GM18526 (cell line): ENCODE measurements around the gene LZTS2.

Source experiments
- POLR2A ChIP-seq: IDR thresholded peaks from 3 replicates; pipeline ENCODE4 v1.6.1; 2011; ENCODE audit not compliant: insufficient read length; ENCODE audit errors: extremely low read depth

Gene LZTS2

GRCh38 chr10:101014230-101014884 is 14.7 kb downstream of the LZTS2 start:
- no peak for TF ChIP-seq POLR2A

GRCh38 chr10:101014966-101015581 is 15.5 kb downstream of the LZTS2 start:
- no peak for TF ChIP-seq POLR2A

- no peak for TF ChIP-seq POLR2A
These were observed 16.0 kb downstream of the LZTS2 start for GRCh38 chr10:101015582-101015973.

- TF ChIP-seq POLR2A = no peak
These were observed 17.2 kb downstream of the LZTS2 start for GRCh38 chr10:101016814-101017213.

- no peak for TF ChIP-seq POLR2A
These were observed 18.6 kb downstream of the LZTS2 start for GRCh38 chr10:101018118-101018599.

- TF ChIP-seq POLR2A = no peak
These were observed 19.2 kb downstream of the LZTS2 start for GRCh38 chr10:101018600-101019439.

- no peak for TF ChIP-seq POLR2A
These were observed 19.8 kb downstream of the LZTS2 start for GRCh38 chr10:101019440-101019703.

- TF ChIP-seq POLR2A = no peak
These were observed 20.9 kb downstream of the LZTS2 start for GRCh38 chr10:101020427-101021075.

- TF ChIP-seq POLR2A = no peak
These were observed 21.6 kb downstream of the LZTS2 start for GRCh38 chr10:101021239-101021638.

- TF ChIP-seq POLR2A = no peak
These were observed 22.2 kb downstream of the LZTS2 start for GRCh38 chr10:101021692-101022251.

GRCh38 chr10:101022967-101023705 is 23.5 kb downstream of the LZTS2 start:
- TF ChIP-seq POLR2A = no peak

- no peak for TF ChIP-seq POLR2A
These were observed 27.6 kb downstream of the LZTS2 start for GRCh38 chr10:101027106-101027720.

- no peak for TF ChIP-seq POLR2A
These were observed 29.1 kb downstream of the LZTS2 start for GRCh38 chr10:101028446-101029337.
